H1 (cell line): ENCODE measurements around the gene SMARCA2.

Experiments used
- BCL11A ChIP-seq, 2 experiments: IDR thresholded peaks; one replicate each; pipeline ENCODE4 v1.6.1; 2011; ENCODE audit warnings: low read depth in 2 of 2, low read length in 2 of 2, mild to moderate bottlenecking in 2 of 2
- CHD2 ChIP-seq: IDR thresholded peaks from 2 replicates; pipeline ENCODE4 v1.6.1; 2012; ENCODE audit warnings: low read length, improper control_type of control experiment
- EP300 ChIP-seq, 2 experiments: IDR thresholded peaks; 1 replicate in 1 of 2; 2 replicates in 1 of 2; pipeline ENCODE4 v1.6.1; 2011 to 2012; ENCODE audit warnings: low read depth in 2 of 2, low read length in 2 of 2, mild to moderate bottlenecking in 2 of 2, borderline replicate concordance in 1 of 2, inconsistent platforms in 1 of 2, moderate library complexity in 1 of 2
- EZH2 ChIP-seq: fragments of 200-600 bp; sonication (generic); IDR thresholded peaks from 2 replicates; pipeline ENCODE4 v1.7.1; 2012; ENCODE audit warnings: low read depth, mild to moderate bottlenecking, moderate library complexity, low read length, inconsistent platforms; ENCODE audit not compliant: severe bottlenecking
- HDAC6 ChIP-seq: IDR thresholded peaks from one replicate; pipeline ENCODE4 v1.7.1; 2012; ENCODE audit warnings: low read depth, mild to moderate bottlenecking, inconsistent platforms, low read length, moderate library complexity
- JUND ChIP-seq: IDR thresholded peaks from 2 replicates; pipeline ENCODE4 v1.6.1; 2011; ENCODE audit warnings: mild to moderate bottlenecking, improper control_type of control experiment, low read length
- POLR2AphosphoS5 ChIP-seq: IDR thresholded peaks from 2 replicates; pipeline ENCODE4 v1.6.1; 2011; ENCODE audit warnings: low read depth, low read length
- SIX5 ChIP-seq: IDR thresholded peaks from 2 replicates; pipeline ENCODE4 v1.6.1; 2011; ENCODE audit warnings: mild to moderate bottlenecking, low read depth, low read length
- SP1 ChIP-seq: IDR thresholded peaks from 2 replicates; pipeline ENCODE4 v1.6.1; 2011; ENCODE audit warnings: low read depth, low read length
- TAF1 ChIP-seq: IDR thresholded peaks from 2 replicates; pipeline ENCODE4 v1.6.1; 2011; ENCODE audit warnings: mild to moderate bottlenecking, low read depth, low read length
- TBP ChIP-seq: IDR thresholded peaks from 2 replicates; pipeline ENCODE4 v1.6.1; 2011; ENCODE audit warnings: low read depth, low read length, improper control_type of control experiment
- TF ChIP-seq, protein P1 (sequence below), 3 experiments: IDR thresholded peaks; 1 replicate in 2 of 3; 2 replicates in 1 of 3; pipeline versions ENCODE4 v1.5.1 to v1.6.1; 2011; ENCODE audit warnings: low read length in 3 of 3, mild to moderate bottlenecking in 3 of 3, inconsistent platforms in 2 of 3, low read depth in 1 of 3, moderate library complexity in 1 of 3; ENCODE audit not compliant: insufficient read depth in 1 of 3; ENCODE audit errors: control extremely low read depth in 1 of 3
- TF ChIP-seq, protein P2 (sequence below): IDR thresholded peaks from 2 replicates; pipeline ENCODE4 v1.6.1; 2011; ENCODE audit warnings: low read depth, mild to moderate bottlenecking, low read length; ENCODE audit not compliant: insufficient read depth

GRCh38 chr9:1998111-1998510, 17.0 kb upstream of the SMARCA2 start:
- TF ChIP-seq BCL11A (IDR thresholded peaks at IDR 0.05; ENCODE audit: low read depth in 2 of 2, low read length in 2 of 2) (no peak), SIX5 (no peak), JUND (no peak), TBP (no peak), POLR2AphosphoS5 (no peak), TAF1 (no peak), SP1 (no peak), EP300 (IDR thresholded peaks at IDR 0.05; ENCODE audit: borderline replicate concordance in 1 of 2, low read depth in 2 of 2, low read length in 2 of 2) (no peak), EZH2 (no peak), CHD2 (no peak), HDAC6 (no peak)
- TF ChIP-seq, protein P1, sequence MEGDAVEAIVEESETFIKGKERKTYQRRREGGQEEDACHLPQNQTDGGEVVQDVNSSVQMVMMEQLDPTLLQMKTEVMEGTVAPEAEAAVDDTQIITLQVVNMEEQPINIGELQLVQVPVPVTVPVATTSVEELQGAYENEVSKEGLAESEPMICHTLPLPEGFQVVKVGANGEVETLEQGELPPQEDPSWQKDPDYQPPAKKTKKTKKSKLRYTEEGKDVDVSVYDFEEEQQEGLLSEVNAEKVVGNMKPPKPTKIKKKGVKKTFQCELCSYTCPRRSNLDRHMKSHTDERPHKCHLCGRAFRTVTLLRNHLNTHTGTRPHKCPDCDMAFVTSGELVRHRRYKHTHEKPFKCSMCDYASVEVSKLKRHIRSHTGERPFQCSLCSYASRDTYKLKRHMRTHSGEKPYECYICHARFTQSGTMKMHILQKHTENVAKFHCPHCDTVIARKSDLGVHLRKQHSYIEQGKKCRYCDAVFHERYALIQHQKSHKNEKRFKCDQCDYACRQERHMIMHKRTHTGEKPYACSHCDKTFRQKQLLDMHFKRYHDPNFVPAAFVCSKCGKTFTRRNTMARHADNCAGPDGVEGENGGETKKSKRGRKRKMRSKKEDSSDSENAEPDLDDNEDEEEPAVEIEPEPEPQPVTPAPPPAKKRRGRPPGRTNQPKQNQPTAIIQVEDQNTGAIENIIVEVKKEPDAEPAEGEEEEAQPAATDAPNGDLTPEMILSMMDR (IDR thresholded peaks at IDR 0.05; ENCODE audit: control extremely low read depth in 1 of 3, insufficient read depth in 1 of 3, low read depth in 1 of 3, low read length in 3 of 3), result no peak
- TF ChIP-seq, protein P2, sequence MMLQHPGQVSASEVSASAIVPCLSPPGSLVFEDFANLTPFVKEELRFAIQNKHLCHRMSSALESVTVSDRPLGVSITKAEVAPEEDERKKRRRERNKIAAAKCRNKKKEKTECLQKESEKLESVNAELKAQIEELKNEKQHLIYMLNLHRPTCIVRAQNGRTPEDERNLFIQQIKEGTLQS, result no peak
